HG03066 (cell line): Measurements from ENCODE around the gene SASH3.

Source experiments
- ATAC-seq: cut with Tn5 transposase; IDR thresholded peaks from one replicate; pipeline ENCODE4 v1.9.1; 2021; ENCODE audit warnings: low read depth; ENCODE audit not compliant: unreplicated experiment

The SASH3 gene

DNA sequence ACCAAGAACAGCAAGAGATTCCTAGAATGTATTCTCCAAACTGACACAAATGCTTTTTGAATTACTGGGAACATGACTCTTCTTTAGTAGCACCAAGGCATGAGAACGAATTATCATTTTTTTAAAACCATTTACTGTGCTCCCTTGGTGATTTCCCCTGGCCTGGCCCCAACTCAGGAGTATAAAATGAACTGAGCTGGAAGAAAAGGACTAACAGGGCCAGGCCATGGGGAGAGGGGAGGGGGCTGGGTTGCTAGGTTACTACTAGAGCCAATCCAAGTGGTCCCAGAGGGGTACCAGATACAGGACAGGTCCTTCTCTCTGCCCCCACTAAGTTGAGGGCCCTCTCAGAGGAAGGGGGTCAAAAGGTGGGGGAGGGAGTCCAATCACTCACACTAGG is 23.1 kb downstream of the SASH3 start:
- ATAC-seq, result no peak

- ATAC-seq, result no peak
Measured at GRCh38 chrX:129804806-129805205, 25.1 kb downstream of the SASH3 start.

DNA sequence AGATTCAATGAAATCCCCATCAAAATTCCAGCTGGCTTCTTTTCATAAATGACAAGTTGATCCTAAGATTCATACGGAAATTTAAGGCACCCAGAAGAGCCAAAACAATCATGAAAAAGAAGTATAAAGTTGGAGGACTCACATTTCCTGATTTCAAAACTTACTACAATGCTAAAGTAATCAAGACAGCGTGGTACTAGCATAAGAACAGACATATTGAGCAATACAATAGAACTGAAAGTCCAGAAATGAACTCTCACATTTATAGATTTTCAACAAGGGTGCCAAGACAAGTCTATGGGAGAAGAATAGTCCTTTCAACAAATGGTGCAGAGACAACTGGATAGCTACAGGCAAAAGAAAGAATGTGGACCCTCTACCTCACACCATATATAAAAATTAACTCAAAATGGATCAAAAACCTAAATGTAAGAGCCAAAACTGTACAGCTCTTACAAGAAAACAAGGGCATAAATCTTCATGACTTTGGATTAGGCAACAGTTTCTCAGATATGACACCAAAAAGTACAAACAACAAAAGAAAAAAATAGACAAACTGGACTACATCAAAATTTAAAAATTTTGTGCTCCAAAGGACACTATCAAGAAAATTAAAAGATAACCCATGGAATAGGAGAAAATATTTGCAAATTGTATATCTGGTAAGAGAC is 28.5 kb downstream of the SASH3 start:
- no peak for ATAC-seq

DNA sequence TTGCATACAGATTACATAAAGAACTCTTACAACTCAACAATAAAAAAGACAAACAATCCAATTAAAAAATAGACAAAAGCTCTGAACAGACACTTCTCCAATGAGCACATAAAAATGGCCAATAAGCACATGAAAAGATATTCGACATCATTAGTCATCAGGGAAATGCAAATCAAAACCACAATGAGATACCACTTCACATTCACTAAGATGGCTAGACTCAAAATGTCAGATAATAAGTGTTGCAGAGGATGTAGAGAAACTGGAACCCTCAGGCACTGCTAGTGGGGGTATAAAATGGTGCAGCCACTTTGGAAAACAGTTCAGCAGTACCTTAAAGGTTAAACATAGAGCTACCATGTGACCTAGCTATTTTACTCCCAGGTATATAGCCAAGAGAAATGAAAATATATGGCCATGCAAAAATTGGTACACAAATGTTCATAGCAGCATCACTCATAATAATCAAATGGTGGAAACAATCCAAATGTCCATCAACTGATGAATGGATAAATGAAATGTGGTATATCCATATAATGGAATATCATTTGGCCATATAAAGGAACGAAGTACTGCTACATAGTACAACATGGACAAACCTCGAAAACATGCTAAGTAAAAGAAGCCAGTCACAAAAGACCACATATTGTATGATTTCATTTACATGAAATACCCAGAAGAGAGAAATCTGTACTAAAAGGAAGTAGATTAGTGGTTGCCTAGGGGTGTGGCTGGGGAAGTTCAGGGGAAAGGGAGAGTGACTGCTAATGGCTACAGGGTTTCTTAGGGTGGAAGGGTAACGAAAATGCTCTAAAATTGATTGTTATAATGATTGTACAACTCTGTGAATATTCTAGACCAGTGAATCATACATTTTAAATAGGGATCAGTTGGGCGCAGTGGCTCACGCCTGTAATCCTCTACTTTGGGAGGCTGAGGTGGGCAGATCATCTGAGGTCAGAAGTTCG is 29.4 kb downstream of the SASH3 start:
- ATAC-seq, result no peak

- no peak for ATAC-seq
Measured at GRCh38 chrX:129813662-129814368, 34.1 kb downstream of the SASH3 start.

- ATAC-seq, result no peak
Measured at GRCh38 chrX:129818123-129818522, 38.4 kb downstream of the SASH3 start.

- ATAC-seq, result no peak
Measured at GRCh38 chrX:129823115-129823514, 43.4 kb downstream of the SASH3 start.

DNA sequence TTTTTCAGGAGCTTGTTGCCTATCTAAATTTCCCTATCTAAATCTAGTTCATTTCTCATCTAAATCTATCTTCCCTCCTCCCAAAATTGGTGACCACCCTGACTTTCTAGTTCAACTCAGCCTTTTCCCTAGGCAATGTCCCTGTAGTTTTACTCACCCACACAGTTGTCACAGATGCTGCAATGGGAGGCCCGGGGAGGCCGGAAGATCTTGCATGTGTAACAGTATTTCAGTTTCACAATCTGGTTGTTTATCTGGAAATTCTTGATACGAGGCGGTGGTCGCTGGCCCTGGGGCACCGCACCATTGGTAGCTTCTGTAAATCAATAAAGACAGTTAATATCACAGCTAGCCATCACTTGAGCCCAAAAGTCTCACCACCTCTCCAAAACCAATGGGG is 43.8 kb downstream of the SASH3 start:
- no peak for ATAC-seq

DNA sequence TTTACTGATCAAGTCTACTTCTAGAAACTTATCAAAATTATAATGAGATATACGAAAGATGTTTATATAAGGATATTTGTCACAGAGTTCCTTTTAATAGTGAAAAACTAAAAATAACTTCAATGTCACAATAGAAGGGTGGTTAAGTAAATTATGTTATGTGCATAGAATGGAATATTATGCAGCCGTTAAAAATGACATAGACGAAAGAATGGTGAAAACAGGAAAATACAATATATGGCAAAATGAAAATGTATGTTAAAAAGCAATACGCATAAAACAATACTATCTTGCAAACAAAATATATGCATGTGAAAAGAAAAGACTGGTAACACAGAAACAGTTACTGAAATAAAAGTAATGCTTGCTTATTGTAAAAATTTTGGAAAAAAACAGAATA is 44.9 kb downstream of the SASH3 start:
- no peak for ATAC-seq

DNA sequence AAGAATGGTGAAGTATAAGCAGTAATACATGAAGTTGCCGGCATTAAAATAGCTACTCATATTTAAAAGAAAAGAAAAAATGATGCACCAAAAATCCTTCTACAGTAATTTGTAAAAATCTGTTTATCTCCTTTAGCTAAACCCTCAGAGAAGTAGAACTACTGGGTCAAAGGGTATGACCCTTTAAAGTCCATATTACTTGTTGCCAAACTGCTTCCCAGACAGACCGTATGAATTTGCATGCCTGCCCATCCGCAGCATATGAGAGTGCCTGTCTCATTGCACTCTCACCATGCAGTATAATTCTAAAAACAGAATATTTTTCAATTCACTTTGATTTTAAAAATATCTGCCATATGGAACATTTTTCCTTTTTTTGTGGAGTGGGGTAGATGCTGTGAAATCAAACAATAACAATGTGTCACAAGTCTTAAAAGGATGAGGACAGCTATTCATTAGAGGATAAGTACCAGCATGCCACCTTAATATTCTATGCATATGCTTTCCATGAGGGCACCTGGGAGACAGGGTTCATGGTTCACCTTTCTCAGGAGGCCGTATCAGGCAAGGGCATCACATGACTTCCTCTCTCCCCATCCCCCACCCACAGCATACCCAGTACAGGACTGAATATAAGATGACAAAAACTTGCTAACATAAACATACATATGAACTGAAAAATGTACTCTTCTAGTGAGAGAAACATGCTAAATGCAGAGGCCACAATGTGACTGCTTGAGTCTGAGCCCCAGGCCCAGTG is 46.2 kb downstream of the SASH3 start:
- ATAC-seq, result no peak

DNA sequence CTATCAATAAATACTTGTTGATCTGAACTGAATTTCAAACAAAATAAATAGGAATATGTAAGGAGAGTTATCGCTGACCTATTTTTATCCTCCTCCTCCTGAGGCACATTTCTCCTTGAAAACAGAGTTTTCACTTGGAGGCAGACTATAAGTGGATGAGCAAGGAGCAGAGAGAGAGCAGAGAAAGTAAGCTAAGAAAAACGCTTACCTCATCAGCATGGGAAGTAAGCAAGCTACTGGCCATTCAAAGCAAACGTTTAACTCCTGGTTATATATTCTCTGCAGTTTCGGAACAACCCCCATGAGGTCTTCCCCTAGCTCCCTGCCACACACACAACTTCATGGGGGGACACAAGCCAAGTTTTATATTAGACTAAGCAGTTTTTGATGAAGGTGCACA is 50.7 kb downstream of the SASH3 start:
- ATAC-seq, result no peak

DNA sequence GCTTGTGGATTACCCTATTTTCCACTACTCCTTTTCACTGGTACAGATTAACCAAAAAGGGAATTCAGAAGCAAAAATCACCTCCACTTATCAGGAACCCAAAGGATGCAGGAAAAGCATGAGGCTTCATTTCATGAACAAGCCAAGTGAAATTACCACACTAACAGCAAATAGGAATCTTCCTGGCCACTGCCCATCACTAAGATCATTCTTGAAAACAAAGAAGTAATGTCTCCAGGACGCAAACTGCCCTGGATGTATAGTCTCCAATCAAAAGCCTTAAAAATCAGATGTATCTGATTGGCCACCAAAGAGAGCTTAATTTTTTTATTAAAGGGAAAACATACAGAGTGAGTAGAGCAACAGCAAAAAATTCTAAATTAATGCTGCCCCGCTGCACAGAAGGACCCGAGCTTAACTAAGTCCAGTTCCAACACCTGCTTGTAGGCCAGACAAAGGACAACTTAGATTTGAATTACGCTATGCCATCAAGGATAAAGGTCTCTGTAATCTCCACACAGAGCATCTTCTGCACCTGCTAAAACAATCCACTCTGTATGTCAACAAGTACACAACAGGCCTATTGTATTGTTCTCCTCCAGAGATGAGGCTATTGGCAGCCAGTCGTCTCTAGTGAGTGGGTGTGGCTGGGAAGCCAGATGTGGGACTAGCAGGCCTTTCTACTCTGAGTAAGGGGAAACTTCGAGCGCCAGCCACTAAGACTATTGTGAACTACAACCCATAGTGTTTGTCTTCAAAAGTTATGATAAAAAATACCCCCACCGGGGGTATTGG is 51.5 kb downstream of the SASH3 start:
- ATAC-seq, result no peak

DNA sequence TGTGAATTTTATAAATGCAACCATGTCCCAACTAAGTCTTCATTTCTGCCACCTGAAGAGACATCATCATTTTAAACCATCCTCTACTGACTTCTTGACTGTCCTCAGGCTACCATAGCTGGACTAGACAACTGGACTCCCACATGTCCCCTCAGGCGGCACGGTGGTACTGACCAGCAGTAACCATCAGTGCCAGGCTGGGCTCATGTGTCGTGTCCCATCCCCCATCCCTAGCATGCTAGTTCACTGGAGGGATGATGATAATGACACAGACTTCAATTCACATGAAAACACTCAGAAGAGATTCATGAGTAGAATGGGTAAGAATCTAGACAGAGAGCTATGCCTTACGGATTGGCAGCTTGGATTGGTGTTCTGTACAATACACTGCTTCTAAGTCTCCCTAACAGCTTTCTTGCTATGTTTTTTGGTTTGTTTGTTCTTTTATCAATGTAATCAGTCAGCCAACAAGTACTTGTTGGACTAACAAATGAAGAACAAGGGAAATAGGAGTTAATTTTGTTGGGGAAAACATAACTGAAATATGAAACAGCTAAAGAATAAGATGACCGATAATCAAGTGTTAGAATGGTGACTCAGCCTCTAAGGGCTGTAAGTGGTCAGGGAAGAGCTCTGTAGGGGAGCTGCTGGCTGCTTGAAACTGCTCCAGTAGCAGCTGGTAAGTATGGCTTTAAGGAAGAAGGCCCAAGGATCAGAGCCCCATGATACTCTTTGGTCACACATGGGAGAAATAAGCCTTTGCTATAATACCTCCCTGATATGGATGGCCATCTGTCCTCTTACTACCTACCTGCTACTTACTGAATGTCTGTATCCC is 53.6 kb downstream of the SASH3 start:
- ATAC-seq, result no peak

- no peak for ATAC-seq
Measured at GRCh38 chrX:129836827-129837226, 57.1 kb downstream of the SASH3 start.

- ATAC-seq, result no peak
Measured at GRCh38 chrX:129840344-129840743, 60.6 kb downstream of the SASH3 start.

GRCh38 chrX:129842510-129843208 is 62.9 kb downstream of the SASH3 start:
- no peak for ATAC-seq

GRCh38 chrX:129843209-129843458 is 63.4 kb downstream of the SASH3 start:
- ATAC-seq, result no peak

- ATAC-seq, result peak; percentile 98
Measured at GRCh38 chrX:129843459-129844306, 63.9 kb downstream of the SASH3 start, which contains the start of gene ZDHHC9. Gene ZDHHC9 (minus strand): TSS chrX:129843886. CDS start chrX:129841945, 1,941 bp downstream.
